Activated CD8-positive, alpha-beta memory T cell treated with anti-CD3 and anti-CD28 coated beads for 4 hours (primary cell): ENCODE data around the gene GNB1.
"Not testable (repeated sequence)": the region's sequence is repeated elsewhere in the genome, so short reads cannot be mapped to it uniquely, and the experiment has no call there.

Experiments
- DNase-seq, 2 donors: peaks; one replicate each; pipeline ENCODE4 v3.0.0-alpha.2; 2020; ENCODE audit warnings: low read depth in 2 of 2

GNB1 gene

GRCh38 chr1:1763657-1764621 is 126.9 kb downstream of the GNB1 start:
- no peak for DNase-seq

DNA sequence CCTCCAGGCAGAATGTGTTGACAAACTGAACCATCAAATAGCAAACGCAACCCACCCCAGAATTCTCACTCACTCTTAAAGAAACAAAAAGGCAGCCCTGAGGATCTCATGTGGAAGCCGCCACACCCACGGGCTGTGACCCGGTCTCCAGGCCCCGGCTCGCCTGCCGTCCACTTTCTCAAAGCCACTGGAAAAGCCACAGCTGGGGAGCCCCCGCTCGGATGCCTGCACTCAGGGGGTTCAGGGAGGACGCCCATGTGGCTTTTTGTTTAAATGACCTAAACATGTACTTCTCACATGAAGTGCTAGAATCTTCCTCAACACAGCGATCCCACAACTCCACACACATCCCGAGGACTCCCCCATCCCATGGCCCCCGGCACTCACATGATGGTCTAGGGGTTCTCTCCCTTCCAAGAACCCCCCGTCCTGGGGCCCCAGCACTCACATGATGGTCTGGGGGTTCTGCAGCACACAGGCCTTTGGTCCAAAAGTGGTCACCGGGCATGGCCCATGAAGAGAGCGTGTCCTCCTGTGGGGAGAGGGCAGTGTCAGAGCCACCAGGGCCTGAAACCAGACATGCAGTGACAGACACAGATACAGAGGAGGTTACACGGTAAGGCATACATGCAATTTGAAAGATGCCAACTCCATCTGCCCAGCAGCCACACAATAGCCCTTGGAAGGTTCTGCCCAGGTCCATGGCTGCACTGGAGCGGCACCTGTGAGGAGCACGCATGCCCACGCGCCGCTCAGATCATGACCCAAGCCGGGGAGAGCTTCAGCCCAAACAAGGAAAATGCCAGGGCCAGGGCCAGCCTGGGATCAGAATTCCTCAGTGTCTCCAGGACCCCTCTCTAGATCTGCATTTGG is 129.1 kb downstream of the GNB1 start:
- DNase-seq, result no peak

DNA sequence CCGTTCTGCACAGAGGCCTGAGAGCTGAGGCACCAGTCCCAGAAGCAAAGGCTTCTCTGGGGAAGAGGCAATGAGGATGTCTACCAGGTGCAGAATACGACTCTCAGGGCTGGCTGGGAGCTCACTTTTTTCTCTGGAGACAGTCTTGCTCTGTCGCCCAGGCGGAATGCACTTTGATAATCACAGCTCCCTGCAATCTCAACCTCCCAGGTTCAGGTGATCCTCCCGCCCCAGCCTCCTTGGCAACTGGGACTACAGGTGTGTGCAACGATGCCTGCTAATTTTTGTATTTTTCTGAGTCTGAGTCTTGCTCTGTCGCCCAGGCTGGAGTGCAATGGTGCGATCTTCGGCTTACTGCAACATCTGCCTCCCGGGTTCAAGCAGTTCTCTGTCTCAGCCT is 130.2 kb downstream of the GNB1 start:
- no peak for DNase-seq

DNA sequence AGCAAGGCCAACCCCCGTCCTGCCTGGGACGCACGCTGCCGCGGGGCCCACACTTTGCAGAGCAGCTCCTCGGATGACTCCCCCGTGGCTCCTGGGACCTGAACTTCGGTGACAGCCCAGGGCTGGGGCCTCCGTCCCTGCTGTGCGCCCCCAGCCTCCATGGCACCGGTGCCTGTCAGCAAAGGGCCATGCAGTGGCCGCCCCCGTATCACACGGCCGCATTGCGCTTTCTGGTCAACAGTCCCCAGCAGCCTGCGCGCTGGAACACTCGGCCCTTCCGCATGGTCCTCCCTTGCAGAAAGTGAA is 130.6 kb downstream of the GNB1 start:
- no peak for DNase-seq

DNA sequence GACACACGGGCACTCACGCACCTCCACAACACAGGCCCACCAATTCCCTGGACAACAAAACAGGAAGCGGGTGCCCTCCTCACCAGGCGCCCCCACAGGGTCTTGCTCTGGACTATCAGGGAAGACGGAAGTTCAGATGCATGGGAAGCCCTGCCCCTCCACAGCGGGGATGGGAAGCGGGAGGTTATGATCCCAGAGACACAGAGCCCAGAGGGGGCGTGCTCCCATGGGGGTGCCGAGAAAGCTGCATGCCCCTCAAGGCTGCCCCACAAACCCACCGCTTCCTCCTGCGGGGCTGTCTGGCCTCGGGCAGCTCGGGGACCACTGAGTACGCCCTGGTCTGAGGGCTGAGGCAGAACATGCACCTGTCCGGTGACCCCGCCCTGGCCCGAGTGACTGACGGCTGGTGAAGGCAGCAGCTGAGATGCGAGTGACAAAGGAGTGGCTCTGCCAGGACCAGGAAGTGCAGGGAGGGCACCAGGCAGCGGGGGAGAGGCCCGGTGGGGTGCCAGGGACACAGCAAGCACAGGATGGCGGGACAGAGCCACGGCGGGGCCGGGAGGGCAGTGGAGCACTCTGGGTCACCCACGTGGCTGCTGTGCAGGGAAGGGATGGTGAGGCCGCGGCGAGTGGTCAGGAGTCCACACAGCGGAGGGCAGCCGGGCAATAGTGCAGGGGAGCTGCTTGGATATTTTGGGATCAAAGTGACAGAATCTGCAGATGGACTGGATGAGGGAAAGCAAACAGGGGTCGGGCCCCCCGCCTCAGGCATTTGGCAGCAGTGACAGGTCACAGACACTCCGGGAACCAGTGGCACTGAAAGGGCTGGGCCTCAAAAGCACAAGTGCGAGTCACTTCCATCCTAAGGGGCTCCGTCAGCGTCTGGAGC is 131.2 kb downstream of the GNB1 start:
- no peak for DNase-seq

DNA sequence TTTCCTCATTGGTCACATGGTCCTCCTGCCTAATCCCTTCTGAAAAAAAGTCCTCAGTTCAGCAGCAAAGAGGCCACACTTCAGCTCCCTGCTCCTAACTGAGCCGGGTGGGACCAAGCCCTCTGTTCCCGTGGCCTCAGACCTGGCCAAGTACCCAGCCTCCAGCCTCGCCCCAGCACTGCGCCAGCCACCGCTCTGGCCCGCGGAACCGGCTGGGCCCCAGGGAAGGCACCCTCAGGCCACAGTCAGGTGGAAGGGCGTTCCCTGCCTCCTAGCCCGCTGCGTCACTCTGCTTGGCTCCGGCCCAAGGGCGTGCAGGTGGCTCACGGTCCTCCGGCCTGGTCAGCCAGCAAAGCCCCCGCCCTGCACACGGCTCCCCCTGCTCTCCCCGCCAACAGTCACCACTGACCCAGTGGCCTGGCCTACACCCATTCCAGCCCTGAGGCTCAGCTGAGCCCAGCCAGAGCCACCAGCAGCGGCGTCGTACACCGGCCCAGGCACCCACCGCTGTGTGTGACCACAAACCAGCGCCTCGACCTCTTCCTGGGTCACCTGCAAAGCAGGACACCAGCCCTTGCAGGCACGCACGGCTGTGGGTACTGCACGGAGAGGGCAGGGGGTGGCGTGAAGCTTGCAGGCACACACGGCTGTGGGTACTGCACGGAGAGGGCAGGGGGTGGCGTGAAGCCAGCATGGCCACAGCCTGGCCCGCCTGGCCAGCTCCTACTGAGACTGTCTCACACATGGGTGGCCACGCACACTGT is 132.0 kb downstream of the GNB1 start:
- DNase-seq, result no peak

DNA sequence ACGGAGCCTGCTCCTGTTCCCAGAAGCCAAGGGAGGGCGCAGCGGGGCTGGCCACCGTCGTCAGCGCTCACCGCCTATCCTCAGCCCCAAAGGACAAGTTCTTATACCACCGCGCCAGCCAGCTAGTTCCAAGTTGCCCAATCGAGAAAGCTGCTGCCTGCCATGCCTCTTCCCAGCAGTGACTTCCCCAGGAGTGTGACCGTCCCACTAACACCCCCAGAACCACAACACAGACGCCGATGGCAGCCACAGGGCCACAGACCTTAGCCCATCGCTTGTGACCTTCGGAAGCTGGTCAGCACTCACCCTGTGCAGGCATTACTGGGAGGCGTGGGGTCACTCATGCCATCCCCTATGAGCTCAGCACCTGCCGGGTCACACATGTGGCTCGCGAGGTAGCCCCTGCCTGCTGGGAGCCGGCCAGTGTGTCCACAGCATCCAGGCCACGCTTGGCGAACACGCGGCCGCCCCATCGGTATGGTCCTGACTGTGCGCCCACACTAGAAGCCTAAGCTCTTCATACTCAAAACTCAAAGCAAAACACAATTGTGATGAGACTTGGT is 132.7 kb downstream of the GNB1 start:
- no peak for DNase-seq

- no peak for DNase-seq
Observed at GRCh38 chr1:1757422-1758058, 133.3 kb downstream of the GNB1 start.

DNA sequence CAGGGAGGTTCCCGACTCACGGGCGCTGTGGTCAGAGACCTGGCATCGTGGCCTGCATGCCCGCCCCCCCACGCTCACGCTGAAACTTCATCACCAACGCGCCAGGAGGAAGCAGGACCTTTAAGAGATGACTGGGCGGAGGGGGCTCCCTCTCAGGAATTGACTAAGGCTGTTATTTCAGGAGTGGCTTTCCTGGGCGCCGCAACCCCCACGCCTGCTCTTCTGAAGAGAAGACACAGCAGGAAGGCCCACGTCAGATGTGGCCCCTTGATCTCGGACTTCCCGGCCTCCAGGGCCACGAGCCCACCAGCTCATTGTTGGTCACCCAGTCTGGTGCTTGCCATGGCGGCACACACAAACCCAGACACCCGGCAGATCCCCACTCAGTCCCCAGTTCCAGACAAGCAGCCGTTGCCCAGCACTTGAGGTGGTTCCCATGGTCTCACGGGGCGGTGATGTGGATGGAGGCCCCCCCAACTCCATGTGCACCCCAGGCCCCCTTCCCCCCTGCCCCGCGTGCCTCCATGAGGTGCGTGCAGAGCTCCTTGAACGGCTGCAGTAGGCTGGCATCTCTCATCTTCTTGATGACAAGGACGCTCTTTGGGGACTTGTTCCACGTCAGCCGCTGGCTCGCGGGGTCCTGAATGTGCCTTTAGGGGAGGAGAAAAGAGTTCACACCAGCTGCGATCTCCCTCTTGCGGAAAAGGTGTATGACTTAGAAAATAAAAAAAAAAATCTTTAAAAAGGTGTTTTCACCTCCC is 134.0 kb downstream of the GNB1 start:
- DNase-seq, result no peak

GRCh38 chr1:1755852-1756251 is 135.0 kb downstream of the GNB1 start:
- no peak for DNase-seq

DNA sequence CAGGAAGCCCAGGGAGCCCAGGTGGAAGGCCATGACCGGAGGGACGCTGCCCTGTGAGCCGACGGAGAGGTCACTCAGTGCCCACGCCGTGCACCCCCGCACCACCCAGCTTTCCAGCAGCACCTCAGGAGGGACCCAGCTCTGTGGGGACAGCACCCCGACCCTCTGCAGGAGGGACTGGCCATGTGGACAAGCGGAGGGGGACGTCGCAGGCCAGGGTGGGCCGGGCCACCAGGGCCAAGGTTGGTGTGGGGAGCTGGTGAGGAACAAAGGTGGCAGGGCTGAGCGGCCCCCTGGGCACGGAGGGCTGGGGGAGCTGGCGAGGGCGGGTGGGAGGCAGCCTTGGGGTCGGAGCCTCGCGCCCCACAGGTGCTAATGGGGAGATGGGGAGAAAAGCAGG is 135.5 kb downstream of the GNB1 start:
- no peak for DNase-seq

DNA sequence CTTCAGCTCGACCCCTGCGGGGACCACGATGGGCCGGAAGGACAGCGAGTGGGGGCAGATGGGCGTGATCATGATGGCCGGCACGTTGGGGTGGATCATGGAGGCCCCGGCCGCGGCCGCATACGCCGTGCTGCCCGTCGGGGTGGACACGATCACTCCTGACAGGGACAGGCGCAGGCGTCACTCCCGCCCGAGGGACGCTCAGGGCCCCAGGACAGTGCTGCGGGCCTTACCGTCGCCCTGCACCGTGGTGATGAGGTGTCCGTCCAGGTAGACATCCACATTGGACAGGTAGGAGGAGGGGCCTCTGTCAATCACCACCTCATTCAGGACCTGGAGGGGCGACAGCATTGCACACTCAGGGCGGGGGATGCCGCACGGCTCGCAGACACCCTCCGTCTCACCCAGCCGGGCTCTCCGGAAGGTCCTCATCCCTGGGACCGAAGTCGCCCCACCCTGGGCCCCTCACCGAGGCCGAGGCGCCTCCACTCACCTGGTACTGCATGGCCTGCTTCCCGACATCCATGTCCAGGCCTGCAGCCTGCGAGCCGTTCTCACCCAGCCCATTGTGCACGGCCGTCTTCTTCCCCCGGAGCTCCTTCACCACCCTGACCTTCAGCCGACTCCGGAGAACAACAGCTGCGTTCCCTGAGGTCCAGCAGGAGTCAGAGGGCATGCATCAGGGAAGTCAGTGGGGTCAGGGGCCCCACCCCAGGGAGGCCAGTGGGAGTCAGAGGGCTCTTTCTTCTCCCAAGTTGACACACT is 136.7 kb downstream of the GNB1 start:
- no peak for DNase-seq

- DNase-seq, result no peak
Observed at GRCh38 chr1:1753607-1754005, 137.3 kb downstream of the GNB1 start.

DNA sequence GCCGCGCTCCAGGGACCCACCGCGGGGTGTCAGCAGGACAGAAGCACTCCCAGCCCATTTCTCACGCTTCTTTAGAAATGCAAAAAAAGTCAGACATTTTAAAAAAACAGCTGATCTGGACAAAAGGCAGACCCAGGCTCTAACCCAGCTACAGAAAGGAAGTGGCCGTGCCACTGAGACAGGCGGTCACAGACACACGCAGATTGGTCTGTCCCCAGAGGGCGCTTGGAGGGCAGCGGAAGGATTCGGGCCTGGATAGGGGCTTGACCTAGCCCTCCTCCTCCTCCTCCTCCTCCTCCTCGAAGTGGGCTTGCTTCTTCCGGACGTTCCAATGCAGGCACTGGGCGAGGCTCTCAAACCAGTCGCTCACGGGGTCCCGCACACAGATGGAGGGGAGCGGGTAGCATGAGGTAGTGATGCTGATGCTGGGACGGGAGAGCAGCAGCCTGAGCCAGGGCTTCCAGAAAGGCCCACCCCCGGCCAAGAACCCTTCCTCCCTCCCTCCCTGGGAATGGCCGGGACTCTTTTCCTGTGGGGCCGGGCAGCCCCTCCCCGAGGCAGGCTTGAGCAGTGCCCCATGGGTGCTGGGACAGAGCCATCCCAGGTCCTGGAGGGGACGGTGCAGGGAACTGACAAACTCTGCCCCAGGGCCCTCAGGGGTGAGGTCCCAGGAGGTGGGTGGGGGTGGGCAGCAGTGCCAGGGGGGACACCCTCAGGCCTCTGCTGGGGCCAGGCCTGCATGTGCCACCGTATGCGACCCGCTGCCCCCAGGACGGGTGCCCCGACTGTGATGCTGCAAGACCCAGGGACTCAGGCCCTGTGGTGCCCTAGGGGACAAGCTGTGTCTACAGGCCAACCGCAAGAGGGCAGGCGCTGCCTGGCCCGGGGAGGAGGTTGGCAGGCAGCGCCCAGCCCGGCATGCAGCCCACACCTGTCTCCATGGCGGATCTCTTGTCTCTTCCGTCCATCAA is 138.0 kb downstream of the GNB1 start:
- DNase-seq, result no peak

DNA sequence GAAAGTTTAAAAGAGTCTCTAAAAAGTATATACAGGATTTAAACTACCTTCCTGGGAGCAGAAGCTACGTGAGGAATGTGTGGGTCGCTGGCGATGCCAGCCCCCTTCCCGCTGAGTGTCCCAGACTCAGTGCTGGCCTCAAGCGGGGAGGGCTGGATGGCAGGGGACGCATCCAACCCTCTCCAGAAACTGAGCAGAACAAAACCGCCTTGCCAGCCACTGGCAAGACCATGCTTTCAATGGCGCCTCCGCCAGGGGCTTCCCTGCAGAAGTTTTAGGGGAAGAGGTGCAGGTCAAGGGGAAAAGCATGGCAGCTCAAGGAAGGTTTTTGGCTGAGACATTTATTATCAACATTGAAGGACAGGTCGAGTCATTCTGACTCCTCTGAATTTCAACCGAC is 138.7 kb downstream of the GNB1 start:
- no peak for DNase-seq

GRCh38 chr1:1749941-1750340 is 140.9 kb downstream of the GNB1 start:
- DNase-seq, result not testable (repeated sequence)

DNA sequence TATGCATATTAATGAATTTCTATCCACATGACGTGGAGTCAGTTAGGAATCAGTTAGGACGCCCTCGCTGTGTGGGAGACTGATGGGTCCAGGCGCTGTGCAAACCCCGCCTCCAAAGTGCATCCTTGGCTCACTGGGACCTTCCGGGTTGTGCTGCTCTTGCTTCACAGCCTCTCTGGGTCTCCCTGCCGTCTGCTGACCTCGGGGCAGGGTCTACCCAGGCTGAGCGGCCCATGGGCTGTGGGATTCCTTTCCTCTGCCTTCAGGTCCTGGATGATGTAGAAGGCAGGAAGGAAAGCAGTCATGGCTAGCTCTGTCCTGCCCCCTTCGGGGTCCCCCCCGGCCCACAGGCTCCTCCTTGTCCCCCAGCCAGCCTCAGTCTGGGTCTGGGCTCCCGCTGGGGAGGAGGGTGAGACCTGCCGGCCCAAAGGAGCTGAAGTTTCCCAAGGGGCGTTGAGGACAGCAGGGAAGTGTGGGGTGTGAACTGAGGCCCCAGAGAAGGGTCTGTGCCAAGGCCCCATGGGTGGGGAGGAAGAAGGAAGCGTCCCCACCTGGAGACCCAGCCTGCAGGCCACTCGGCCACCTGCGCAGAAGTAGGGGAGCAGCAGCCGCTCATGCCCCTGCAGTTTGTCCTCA is 142.1 kb downstream of the GNB1 start:
- no peak for DNase-seq
